Measurements from ENCODE around the gene MRPS34. TPM values are rescaled to one million over a fixed set of nuclear protein-coding genes. Genes with fewer than 3 reads are reported as not detected.

The MRPS34 gene
- total RNA-seq, 4 donors from 2014 or later, result 102 to 253 (median 121) TPM

DNA sequence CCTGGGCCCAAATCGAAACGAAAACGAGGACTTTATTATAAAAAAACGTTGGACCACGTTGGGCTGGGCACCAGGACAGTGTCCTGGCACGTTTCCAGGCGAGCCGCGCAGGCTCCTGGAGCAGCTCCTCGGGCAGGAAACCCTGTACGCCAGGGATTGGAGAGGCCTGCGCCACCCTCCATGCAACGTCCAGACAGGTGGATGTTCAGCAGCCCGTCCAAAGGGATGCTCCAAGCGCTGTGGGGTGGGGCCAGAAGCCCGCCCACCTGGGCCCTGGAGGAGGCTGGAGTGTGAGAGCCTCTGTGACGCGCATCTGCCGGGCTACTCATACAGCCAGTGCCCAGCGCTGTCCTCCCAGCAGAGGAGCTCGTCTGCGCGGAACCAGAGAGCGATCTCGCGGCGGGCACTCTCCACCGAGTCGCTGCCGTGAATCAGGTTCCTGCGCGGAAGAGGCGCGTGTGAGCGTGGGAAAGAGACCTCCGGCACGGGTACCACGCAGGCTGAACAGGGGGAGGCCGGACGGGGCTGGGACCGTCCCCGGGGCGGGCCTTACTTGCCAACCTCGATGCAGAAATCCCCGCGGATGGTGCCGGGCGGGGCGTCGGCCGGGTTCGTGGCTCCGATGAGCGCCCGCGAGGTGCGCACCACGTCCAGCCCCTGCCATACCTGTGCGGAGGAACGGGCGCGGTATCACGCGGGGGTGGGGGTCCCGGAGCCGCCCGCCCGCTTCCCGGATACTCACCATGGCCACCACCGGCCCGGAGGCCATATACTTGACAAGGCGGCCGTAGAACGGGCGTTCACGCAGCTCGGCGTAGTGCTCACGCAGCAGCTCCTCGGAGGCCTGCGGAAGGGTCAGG lies 2.4 kb downstream of the MRPS34 start:
- intact Hi-C loops (cut with DNase I; ENCODE audit: low total_unique reads), result no loop called here
- 8% methylated on average over 39 of the region's 81 CpGs; no CpG with 5 or more reads in 1 of the 2 donors for WGBS, 2 donors (ENCODE audit: low coverage in 1 of 2)

DNA sequence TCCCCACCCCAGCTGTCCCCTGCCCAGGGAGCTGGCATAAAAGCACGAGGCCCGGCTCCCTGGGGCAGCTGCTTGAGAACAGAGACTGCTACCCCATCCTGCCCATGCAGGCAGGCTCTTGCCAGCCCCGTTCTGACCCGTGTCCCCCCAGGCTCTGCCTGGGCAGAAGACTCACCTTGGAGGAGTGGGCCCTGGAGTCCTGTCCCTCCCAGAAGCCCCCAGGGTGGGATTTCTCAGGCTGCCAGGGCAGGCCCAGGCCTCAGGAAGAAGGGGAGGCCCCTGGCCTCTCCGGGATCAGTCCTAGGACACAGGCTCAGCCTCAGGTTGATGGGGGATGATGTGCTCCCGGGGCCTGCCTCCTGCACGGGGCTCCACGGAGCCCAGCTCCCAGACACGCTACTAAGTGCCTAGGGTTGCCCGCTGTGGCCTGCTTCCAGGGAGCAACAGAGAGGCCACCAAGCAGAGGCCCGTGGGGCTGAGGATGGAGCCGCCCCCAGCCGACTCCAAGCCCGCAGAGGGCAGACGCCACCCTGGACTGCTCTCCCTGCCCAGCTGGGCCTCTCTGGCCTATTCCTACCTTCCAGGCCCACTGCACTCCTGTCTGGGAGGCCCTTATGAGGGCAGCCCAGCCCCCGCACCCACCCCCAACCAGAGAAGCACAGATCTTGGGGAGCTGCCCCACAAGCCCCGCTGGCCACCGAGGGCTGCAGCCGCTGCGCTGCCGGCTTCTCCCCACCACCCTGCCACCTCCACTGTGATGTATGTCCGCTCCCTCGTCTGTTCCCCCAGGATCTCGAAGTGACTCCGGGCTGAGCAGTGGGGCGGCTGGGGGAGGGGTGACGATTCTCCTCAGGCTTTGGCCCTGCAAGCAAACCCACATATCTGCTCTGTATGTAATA lies 3.3 kb downstream of the MRPS34 start:
- H3K36me3 ChIP-seq, result peaks cover 0 to 7% (median 0%) of the 10 kb centered on the region in 4 donors
- intact Hi-C loops (cut with DNase I; ENCODE audit: low total_unique reads) (no loop called here), in situ Hi-C loops (cut with MboI; ENCODE audit: low pct_ligation_motif_present in 1 of 4, low pct_unique_long_range_greater_than_20kb in 1 of 4, low sequenced_read_pairs in 3 of 4) (no loop called here)
- no peak for DNase-seq
- no peaks in the 10 kb centered on the region for H3K9me3 ChIP-seq
- H3K27me3 ChIP-seq, result no peaks in the 10 kb centered on the region
- H3K4me1 ChIP-seq, result peaks cover 14 to 40% (median 30%) of the 10 kb centered on the region in 4 donors
- 50 to 71% methylated on average over 2 to 22 of the region's 27 CpGs for WGBS, 2 donors (ENCODE audit: low coverage in 1 of 2)
- H3K4me3 ChIP-seq, result peak overlapping the region in 2 of 4 donors; percentile 91 to 94
- peak overlapping the region; percentile 95 to 97 (median 96) for H3K27ac ChIP-seq
- no peak for TF ChIP-seq POLR2AphosphoS5 (IDR thresholded peaks at IDR 0.05)
- TF ChIP-seq, protein P1, sequence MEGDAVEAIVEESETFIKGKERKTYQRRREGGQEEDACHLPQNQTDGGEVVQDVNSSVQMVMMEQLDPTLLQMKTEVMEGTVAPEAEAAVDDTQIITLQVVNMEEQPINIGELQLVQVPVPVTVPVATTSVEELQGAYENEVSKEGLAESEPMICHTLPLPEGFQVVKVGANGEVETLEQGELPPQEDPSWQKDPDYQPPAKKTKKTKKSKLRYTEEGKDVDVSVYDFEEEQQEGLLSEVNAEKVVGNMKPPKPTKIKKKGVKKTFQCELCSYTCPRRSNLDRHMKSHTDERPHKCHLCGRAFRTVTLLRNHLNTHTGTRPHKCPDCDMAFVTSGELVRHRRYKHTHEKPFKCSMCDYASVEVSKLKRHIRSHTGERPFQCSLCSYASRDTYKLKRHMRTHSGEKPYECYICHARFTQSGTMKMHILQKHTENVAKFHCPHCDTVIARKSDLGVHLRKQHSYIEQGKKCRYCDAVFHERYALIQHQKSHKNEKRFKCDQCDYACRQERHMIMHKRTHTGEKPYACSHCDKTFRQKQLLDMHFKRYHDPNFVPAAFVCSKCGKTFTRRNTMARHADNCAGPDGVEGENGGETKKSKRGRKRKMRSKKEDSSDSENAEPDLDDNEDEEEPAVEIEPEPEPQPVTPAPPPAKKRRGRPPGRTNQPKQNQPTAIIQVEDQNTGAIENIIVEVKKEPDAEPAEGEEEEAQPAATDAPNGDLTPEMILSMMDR (IDR thresholded peaks at IDR 0.05), result no peak
- TF ChIP-seq POLR2A (IDR thresholded peaks at IDR 0.05), result no peak
- TF ChIP-seq EP300 (IDR thresholded peaks at IDR 0.05; ENCODE audit: low read depth), result no peak

More for the DNA sequence above, 2.4 kb downstream of the MRPS34 start:
- no peaks in the 10 kb centered on the region for H3K9me3 ChIP-seq
- H3K36me3 ChIP-seq, result peaks cover 0 to 7% (median 0%) of the 10 kb centered on the region in 4 donors
- peak overlapping the region; percentile 95 to 97 (median 96) for H3K27ac ChIP-seq
- H3K27me3 ChIP-seq, result no peaks in the 10 kb centered on the region
- peak; percentile 75 for DNase-seq
- peak overlapping the region; percentile 70 to 94 (median 86) for H3K4me3 ChIP-seq
- H3K4me1 ChIP-seq, result peaks cover 16 to 42% (median 32%) of the 10 kb centered on the region in 4 donors
- in situ Hi-C loops (cut with MboI; ENCODE audit: low pct_ligation_motif_present in 1 of 4, low pct_unique_long_range_greater_than_20kb in 1 of 4, low sequenced_read_pairs in 3 of 4), result no loop called here
- TF ChIP-seq EP300 (IDR thresholded peaks at IDR 0.05; ENCODE audit: low read depth) (no peak), POLR2AphosphoS5 (IDR thresholded peaks at IDR 0.05) (peak; percentile 29 to 76 (median 65)), POLR2A (IDR thresholded peaks at IDR 0.05) (peak; percentile 58)
- TF ChIP-seq, protein P1 (IDR thresholded peaks at IDR 0.05), result no peak

DNA sequence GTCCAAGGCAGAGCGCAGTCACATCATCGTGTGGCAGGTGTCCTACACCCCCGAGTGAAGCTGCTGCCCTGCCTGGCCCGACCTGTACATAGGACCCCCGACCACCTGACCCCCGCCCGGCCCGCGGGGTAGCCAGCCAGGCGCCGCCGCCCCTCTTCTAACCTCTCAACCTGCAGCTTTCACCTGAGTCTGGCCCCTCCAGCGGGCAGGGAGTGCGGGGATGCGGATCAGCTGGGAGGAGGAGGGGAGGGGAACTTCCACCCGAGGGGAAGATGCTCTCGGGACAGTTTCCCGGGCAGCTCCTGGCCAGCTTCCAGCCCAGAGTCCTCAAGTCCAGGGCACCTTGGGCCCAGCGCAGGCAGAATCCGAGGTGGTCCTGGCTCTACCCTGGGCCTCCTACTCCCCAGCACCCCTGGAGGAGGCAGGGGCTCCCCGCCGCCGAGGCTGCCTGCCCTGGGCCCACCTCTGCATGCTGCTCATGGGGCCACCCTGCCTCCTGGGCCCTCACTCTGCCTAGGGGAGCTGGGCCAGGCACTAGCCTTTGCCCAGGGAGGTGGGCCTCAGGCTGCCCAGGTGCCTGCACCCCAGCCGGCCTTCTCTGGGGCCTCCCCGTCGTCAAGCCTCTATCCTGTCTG lies 4.0 kb downstream of the MRPS34 start:
- no peaks in the 10 kb centered on the region for H3K9me3 ChIP-seq
- H3K27me3 ChIP-seq, result no peaks in the 10 kb centered on the region
- DNase-seq, result no peak
- 82% methylated on average over 24 of the region's 26 CpGs; no CpG with 5 or more reads in 1 of the 2 donors for WGBS, 2 donors (ENCODE audit: low coverage in 1 of 2)
- in situ Hi-C loops (cut with MboI; ENCODE audit: low pct_ligation_motif_present in 1 of 4, low pct_unique_long_range_greater_than_20kb in 1 of 4, low sequenced_read_pairs in 3 of 4) (no loop called here), intact Hi-C loops (cut with DNase I; ENCODE audit: low total_unique reads) (no loop called here)
- TF ChIP-seq POLR2AphosphoS5 (IDR thresholded peaks at IDR 0.05) (no peak), POLR2A (IDR thresholded peaks at IDR 0.05) (no peak), EP300 (IDR thresholded peaks at IDR 0.05; ENCODE audit: low read depth) (no peak)
- TF ChIP-seq, protein P1 (IDR thresholded peaks at IDR 0.05), result no peak
- no peak overlapping the region for H3K4me3 ChIP-seq
- H3K27ac ChIP-seq, result peak overlapping the region in 1 of 4 donors; percentile 95
- H3K36me3 ChIP-seq, result peaks cover 0 to 7% (median 0%) of the 10 kb centered on the region in 4 donors
- H3K4me1 ChIP-seq, result peaks cover 6 to 32% (median 22%) of the 10 kb centered on the region in 4 donors

All from transverse colon (tissue), 4 donors.